ENCODE data around the gene BCLAF1.

DNA sequence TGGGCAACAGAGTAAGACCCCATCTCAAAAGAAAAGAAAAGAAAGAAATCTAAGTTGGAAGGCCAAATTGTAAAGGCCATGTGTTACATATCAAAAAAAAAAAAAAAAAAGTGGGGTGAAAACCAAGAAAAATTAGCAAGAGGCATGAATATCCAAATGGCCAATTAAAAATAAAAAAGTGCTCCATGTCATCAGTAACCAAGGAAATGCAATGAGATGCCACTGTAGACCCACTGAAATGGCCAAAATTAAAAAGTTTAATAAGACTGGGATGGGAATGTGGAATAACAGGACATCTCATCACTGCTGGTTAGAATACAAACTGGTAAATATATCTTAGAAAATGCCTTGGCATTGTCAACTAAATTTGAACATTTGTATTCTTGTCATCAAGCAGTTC is 30.1 kb upstream of the BCLAF1 start:
- no peak for TF ChIP-seq EZH2 (IDR thresholded peaks at IDR 0.05; ENCODE audit: borderline replicate concordance, low read length)
- TF ChIP-seq, protein P1, sequence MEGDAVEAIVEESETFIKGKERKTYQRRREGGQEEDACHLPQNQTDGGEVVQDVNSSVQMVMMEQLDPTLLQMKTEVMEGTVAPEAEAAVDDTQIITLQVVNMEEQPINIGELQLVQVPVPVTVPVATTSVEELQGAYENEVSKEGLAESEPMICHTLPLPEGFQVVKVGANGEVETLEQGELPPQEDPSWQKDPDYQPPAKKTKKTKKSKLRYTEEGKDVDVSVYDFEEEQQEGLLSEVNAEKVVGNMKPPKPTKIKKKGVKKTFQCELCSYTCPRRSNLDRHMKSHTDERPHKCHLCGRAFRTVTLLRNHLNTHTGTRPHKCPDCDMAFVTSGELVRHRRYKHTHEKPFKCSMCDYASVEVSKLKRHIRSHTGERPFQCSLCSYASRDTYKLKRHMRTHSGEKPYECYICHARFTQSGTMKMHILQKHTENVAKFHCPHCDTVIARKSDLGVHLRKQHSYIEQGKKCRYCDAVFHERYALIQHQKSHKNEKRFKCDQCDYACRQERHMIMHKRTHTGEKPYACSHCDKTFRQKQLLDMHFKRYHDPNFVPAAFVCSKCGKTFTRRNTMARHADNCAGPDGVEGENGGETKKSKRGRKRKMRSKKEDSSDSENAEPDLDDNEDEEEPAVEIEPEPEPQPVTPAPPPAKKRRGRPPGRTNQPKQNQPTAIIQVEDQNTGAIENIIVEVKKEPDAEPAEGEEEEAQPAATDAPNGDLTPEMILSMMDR (IDR thresholded peaks at IDR 0.05; ENCODE audit: low read length), result no peak
